DMS 273 treated with DMSO at 0.1 percent for 48 hours (cell line): ENCODE measurements around the gene PSPN.

ENCODE experiments used
- DNase-seq: peaks from one replicate; lab custom pipeline; 2025; lab: John Stamatoyannopoulos, UW

The PSPN gene

GRCh38 chr19:6325614-6326013 is 50.1 kb downstream of the PSPN start:
- DNase-seq, result no peak
